Skin epidermis (tissue), 12 donors: ENCODE data around the gene MYMX.
"Not testable (repeated sequence)": the region's sequence is repeated elsewhere in the genome, so short reads cannot be mapped to it uniquely, and the experiment has no call there.

Experiments used
- H3K27ac ChIP-seq, 21 experiments: fragments of 200-600 bp; sonication (generic) in 11 of 21; one replicate each; pipeline ENCODE4 v1.5.0; 2020; ENCODE audit warnings: mild to moderate bottlenecking in 3 of 21, inconsistent platforms in 2 of 21, moderate library complexity in 2 of 21
- H3K4me3 ChIP-seq, 7 experiments: fragments of 200-600 bp; sonication (generic) in 2 of 7; one replicate each; pipeline ENCODE4 v1.5.0; 2020; ENCODE audit warnings: inconsistent platforms in 2 of 7, mild to moderate bottlenecking in 2 of 7, moderate library complexity in 1 of 7

MYMX gene

GRCh38 chr6:44185953-44186634, 30.6 kb upstream of the MYMX start:
- Histone ChIP-seq H3K4me3 (no peak overlapping the region), H3K27ac (peak overlapping the region in 8 of 21 experiments; percentile 1 to 38 (median 28))

GRCh38 chr6:44186635-44187025, 30.1 kb upstream of the MYMX start:
- H3K27ac ChIP-seq = peak overlapping the region in 6 of 21 experiments; percentile 13 to 38 (median 34)
- no peak overlapping the region for H3K4me3 ChIP-seq

- no peak overlapping the region for H3K4me3 ChIP-seq
Observed at GRCh38 chr6:44188819-44189218, 27.9 kb upstream of the MYMX start.

GRCh38 chr6:44189257-44189656, 27.5 kb upstream of the MYMX start:
- no peak overlapping the region for H3K4me3 ChIP-seq
- H3K27ac ChIP-seq = no peak overlapping the region

More at GRCh38 chr6:44188819-44189218, 27.9 kb upstream of the MYMX start:
- no peak overlapping the region for H3K27ac ChIP-seq

- Histone ChIP-seq H3K27ac (no peak overlapping the region), H3K4me3 (no peak overlapping the region)
Observed at GRCh38 chr6:44190715-44191114, 26.0 kb upstream of the MYMX start.

GRCh38 chr6:44192428-44193041, 24.2 kb upstream of the MYMX start:
- Histone ChIP-seq H3K27ac (peak overlapping the region in 3 of 21 experiments; percentile 9 to 50 (median 11)), H3K4me3 (peak overlapping the region in 1 of 7 experiments; percentile 2)

- no peak overlapping the region for H3K4me3 ChIP-seq
- H3K27ac ChIP-seq = no peak overlapping the region
Observed at GRCh38 chr6:44193307-44193910, 23.3 kb upstream of the MYMX start.

- Histone ChIP-seq H3K4me3 (no peak overlapping the region), H3K27ac (no peak overlapping the region)
Observed at GRCh38 chr6:44194326-44194725, 22.4 kb upstream of the MYMX start.

GRCh38 chr6:44196351-44196750, 20.4 kb upstream of the MYMX start:
- not testable (repeated sequence) for H3K4me3 ChIP-seq, H3K27ac ChIP-seq

- no peak overlapping the region for H3K27ac ChIP-seq
- H3K4me3 ChIP-seq = no peak overlapping the region
Observed at GRCh38 chr6:44198684-44199083, 18.0 kb upstream of the MYMX start.

GRCh38 chr6:44199883-44200282, 16.8 kb upstream of the MYMX start:
- Histone ChIP-seq H3K27ac (peak overlapping the region in 6 of 21 experiments; percentile 70 to 90 (median 82)), H3K4me3 (no peak overlapping the region)

GRCh38 chr6:44201200-44201599, 15.5 kb upstream of the MYMX start:
- Histone ChIP-seq H3K4me3 (peak overlapping the region in 1 of 7 experiments; percentile 19), H3K27ac (peak overlapping the region in 20 of 21 experiments; percentile 52 to 90 (median 81))

- H3K27ac ChIP-seq = peak overlapping the region in 20 of 21 experiments; percentile 52 to 90 (median 81)
- H3K4me3 ChIP-seq = peak overlapping the region in 1 of 7 experiments; percentile 19
Observed at GRCh38 chr6:44201638-44202303, 15.0 kb upstream of the MYMX start.

GRCh38 chr6:44202332-44202971, 14.3 kb upstream of the MYMX start:
- Histone ChIP-seq H3K27ac (peak overlapping the region in 19 of 21 experiments; percentile 0 to 90 (median 70)), H3K4me3 (no peak overlapping the region)

GRCh38 chr6:44202972-44203750, 13.6 kb upstream of the MYMX start:
- Histone ChIP-seq H3K27ac (peak overlapping the region in 16 of 21 experiments; percentile 0 to 90 (median 58)), H3K4me3 (no peak overlapping the region)

- H3K4me3 ChIP-seq = no peak overlapping the region
- H3K27ac ChIP-seq = peak overlapping the region in 6 of 21 experiments; percentile 0 to 87 (median 42)
Observed at GRCh38 chr6:44203955-44204354, 12.8 kb upstream of the MYMX start.

GRCh38 chr6:44207966-44208365, 8.8 kb upstream of the MYMX start:
- no peak overlapping the region for H3K4me3 ChIP-seq
- H3K27ac ChIP-seq = no peak overlapping the region

GRCh38 chr6:44211284-44211683, 5.4 kb upstream of the MYMX start:
- no peak overlapping the region for H3K4me3 ChIP-seq
- H3K27ac ChIP-seq = no peak overlapping the region

- H3K4me3 ChIP-seq = no peak overlapping the region
- no peak overlapping the region for H3K27ac ChIP-seq
Observed at GRCh38 chr6:44214307-44214706, 2.4 kb upstream of the MYMX start.
